GM12878 (cell line): ENCODE data around the gene RFXAP. TPM values are rescaled to one million over a fixed set of nuclear protein-coding genes. Genes with fewer than 3 reads are reported as not detected.

Experiments
- ATAC-seq: fragments of 200-7000 bp; cut with Tn5 transposase; 3 replicates; pipeline ENCODE4 v1.9.1; 2020; ENCODE audit warnings: mild to moderate bottlenecking, moderate library complexity
- BruUV-seq: library from RNA; stranded (reverse); fragments of 400-500 nt; replicated peaks from 2 replicates; lab custom pipeline; 2021; lab: Mats Ljungman, UMichigan
- CTCF ChIA-PET: fragments of 300-600 bp; sonication (Branson Sonifier 250); formaldehyde crosslinking; extraction: SDS; loops from one replicate; lab custom pipeline; 2021; ENCODE audit warnings: inconsistent platforms; lab: Yijun Ruan, JAX
- POLR2A ChIA-PET: fragments of 350-600 bp; formaldehyde crosslinking; extraction: SDS; loops from one replicate; lab custom pipeline; 2021; ENCODE audit warnings: inconsistent platforms; lab: Charles Lee
- RAD21 ChIA-PET: fragments of 300-600 bp; sonication (Branson Sonifier 250); formaldehyde crosslinking; loops from one replicate; lab custom pipeline; 2023; ENCODE audit warnings: antibody characterized with exemption; ENCODE audit not compliant: unreplicated experiment; lab: Charles Lee
- SMC1A ChIA-PET: fragments of 300-600 bp; sonication (Branson Sonifier 250); formaldehyde crosslinking; loops from one replicate; lab custom pipeline; 2023; ENCODE audit not compliant: unreplicated experiment, uncharacterized antibody; lab: Charles Lee
- DNase-seq: peaks from one replicate; pipeline ENCODE4 v3.0.0-alpha.2; 2011; ENCODE audit warnings: low read depth, low spot score
- FAIRE-seq: peaks from 3 replicates; lab custom pipeline; 2011; peaks lifted over from hg19 to GRCh38; lab: Jason Lieb, UNC
- H2AFZ ChIP-seq: 2 replicates; pipeline ENCODE4 v1.6.0; 2011; ENCODE audit warnings: low read depth, low read length, control low read depth; ENCODE audit not compliant: control insufficient read depth
- H3K27ac ChIP-seq: 2 replicates; pipeline ENCODE4 v1.5.1; 2011; ENCODE audit warnings: control low read depth; ENCODE audit not compliant: control insufficient read depth, insufficient read depth
- H3K27me3 ChIP-seq, 2 experiments: replicated peaks in 1 of 2; 2 replicates each; pipeline versions ENCODE4 v1.6.0 to v1.6.1; 2011; ENCODE audit warnings: low read length in 1 of 2; ENCODE audit not compliant: control insufficient read depth in 2 of 2, insufficient read depth in 2 of 2
- H3K36me3 ChIP-seq, 2 experiments: 2 replicates each; pipeline ENCODE4 v1.5.1; 2011; ENCODE audit warnings: low read length in 1 of 2; ENCODE audit not compliant: control insufficient read depth in 2 of 2, insufficient read depth in 2 of 2
- H3K4me1 ChIP-seq: 2 replicates; pipeline ENCODE4 v1.6.1; 2011; ENCODE audit warnings: mild to moderate bottlenecking, low read length, moderate library complexity, mixed read lengths; ENCODE audit not compliant: control insufficient read depth, insufficient read depth
- H3K4me2 ChIP-seq: 2 replicates; pipeline ENCODE4 v1.6.0; 2011; ENCODE audit warnings: control low read depth; ENCODE audit not compliant: control insufficient read depth, insufficient read depth
- H3K4me3 ChIP-seq: fragments of 200-600 bp; sonication (generic); 2 replicates; pipeline ENCODE4 v1.5.1; 2016
- H3K79me2 ChIP-seq: 2 replicates; pipeline ENCODE4 v1.6.0; 2011; ENCODE audit warnings: low read length; ENCODE audit not compliant: control insufficient read depth, insufficient read depth
- H3K9ac ChIP-seq: 2 replicates; pipeline ENCODE4 v1.8.0; 2011; ENCODE audit warnings: low read length, control low read depth, mixed read lengths; ENCODE audit not compliant: control insufficient read depth, insufficient read depth
- H3K9me3 ChIP-seq: replicated peaks from 3 replicates; pipeline ENCODE4 v1.5.1; 2011; ENCODE audit warnings: mild to moderate bottlenecking, low read length; ENCODE audit not compliant: control insufficient read depth, insufficient read depth
- H4K20me1 ChIP-seq: 2 replicates; pipeline ENCODE4 v1.6.0; 2011; ENCODE audit not compliant: control insufficient read depth, insufficient read depth
- BCL11A ChIP-seq: IDR thresholded peaks from 2 replicates; pipeline ENCODE4 v1.6.1; 2011; ENCODE audit warnings: low read depth, low read length
- CHD4 ChIP-seq: fragments of 200-600 bp; sonication (generic); IDR thresholded peaks from 2 replicates; pipeline ENCODE4 v1.6.1; 2016; ENCODE audit warnings: mild to moderate bottlenecking
- FOS ChIP-seq: IDR thresholded peaks from 3 replicates; pipeline ENCODE4 v1.6.1; 2011; ENCODE audit warnings: borderline replicate concordance; ENCODE audit not compliant: insufficient read length; ENCODE audit errors: extremely low read depth
- GABPA ChIP-seq: IDR thresholded peaks from 2 replicates; pipeline ENCODE4 v1.6.1; 2014; ENCODE audit warnings: antibody characterized with exemption, low read depth, mild to moderate bottlenecking, inconsistent platforms
- NFIC ChIP-seq: IDR thresholded peaks from 2 replicates; pipeline ENCODE4 v1.6.1; 2012; ENCODE audit warnings: low read depth, mild to moderate bottlenecking, inconsistent platforms, low read length, moderate library complexity
- RFX5 ChIP-seq: IDR thresholded peaks from 2 replicates; pipeline ENCODE4 v1.6.1; 2011; ENCODE audit warnings: low read depth, low read length, improper control_type of control experiment
- RUNX3 ChIP-seq: IDR thresholded peaks from 2 replicates; pipeline ENCODE4 v1.6.1; 2012; ENCODE audit warnings: low read length, inconsistent platforms
- SPI1 ChIP-seq: IDR thresholded peaks from 2 replicates; pipeline ENCODE4 v1.6.1; 2011; ENCODE audit warnings: low read depth, mild to moderate bottlenecking, low read length, moderate library complexity, borderline replicate concordance; ENCODE audit not compliant: insufficient read depth
- SUPT20H ChIP-seq: IDR thresholded peaks from 2 replicates; pipeline ENCODE4 v1.6.1; 2011; ENCODE audit warnings: low read depth, mild to moderate bottlenecking, low read length, moderate library complexity, borderline replicate concordance; ENCODE audit not compliant: control insufficient read depth
- TARDBP ChIP-seq: IDR thresholded peaks from 2 replicates; pipeline ENCODE4 v1.6.1; 2016; ENCODE audit warnings: borderline replicate concordance
- TCF3 ChIP-seq: IDR thresholded peaks from 2 replicates; pipeline ENCODE4 v1.6.1; 2012; ENCODE audit warnings: low read depth, mild to moderate bottlenecking, low read length, borderline replicate concordance; ENCODE audit not compliant: insufficient read depth
- WGBS: methylation state at CpG from one replicate; pipeline ENCODE4 v1.1.6; 2016; ENCODE audit warnings: low lambda C conversion rate; ENCODE audit not compliant: insufficient replicate concordance, insufficient coverage; ENCODE audit errors: missing lambda C conversion rate; 5-methylcytosine and 5-hydroxymethylcytosine counted together
- in situ Hi-C: fragments of 300-500 bp; cut with MboI; formaldehyde crosslinking; loops from 9 replicates; pipeline ENCODE4 v1.14.3; 2018; ENCODE audit warnings: mixed read lengths
- intact Hi-C: fragments of 100-400 bp; cut with micrococcal nuclease; formaldehyde crosslinking; loops from one replicate; pipeline ENCODE4 v1.14.2; 2022; ENCODE audit not compliant: unreplicated experiment
- polyA plus RNA-seq, 11 experiments: library from polyadenylated mRNA; depleted of rRNA in 4 of 11; unstranded in 6 of 11; stranded (reverse) in 5 of 11; fragments of >200 nt; fragmentation: Nextera tagmentation in 4 of 11; fragmentation: Illumina TruSeq in 1 of 11; extraction: Ambion mirVana in 4 of 11; extraction: Trizol in 1 of 11; gene quantifications; 1 replicate in 1 of 11; 2 replicates in 10 of 11; pipeline versions ENCODE4 v1.2.1 to v1.2.3, GENCODE V29; 2011 to 2016; ENCODE audit warnings: inconsistent platforms in 2 of 11, missing spikeins in 2 of 11, low read depth in 1 of 11
- total RNA-seq, 4 experiments: library from RNA; depleted of rRNA in 3 of 4; stranded (reverse); fragments of >200 nt in 3 of 4; fragmentation: Illumina TruSeq in 1 of 4; extraction: Trizol in 1 of 4; gene quantifications; 2 replicates each; pipeline versions ENCODE4 v1.2.1 to v1.2.3, GENCODE V29; 2013 to 2021
- TF ChIP-seq, protein P1 (sequence below): fragments of 450-650 bp; IDR thresholded peaks from 2 replicates; pipeline ENCODE4 v1.6.1; 2016; ENCODE audit warnings: mild to moderate bottlenecking

The RFXAP gene
- total and polyA plus RNA-seq, 10 of the 15 experiments (the other 5 are each of a cell fraction or from before 2014, with no cell fraction given): 3.4 to 13.3 (median 7.7) TPM

DNA sequence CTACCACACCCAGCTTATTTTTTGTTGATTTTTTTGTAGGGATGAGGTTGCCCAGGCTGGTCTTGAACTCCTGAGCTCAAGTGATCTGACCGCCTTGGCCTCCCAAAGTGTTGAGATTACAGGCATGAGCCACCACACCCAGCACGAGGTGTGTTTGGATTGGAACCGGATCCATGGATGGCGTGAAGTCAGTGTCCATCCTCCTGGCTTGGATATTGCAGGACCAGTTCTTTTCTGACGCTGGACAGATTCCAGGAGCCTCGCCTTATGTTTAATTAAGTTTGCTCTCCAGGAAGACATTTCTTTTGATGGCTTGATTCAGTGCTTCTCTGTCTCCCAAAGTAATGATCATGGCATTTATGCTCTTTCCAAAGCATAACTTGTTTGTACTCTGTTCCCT is 14.4 kb upstream of the RFXAP start:
- WGBS: 68% methylated on average over 6 of the region's 6 CpGs
- SMC1A ChIA-PET: no interaction called here
- intact Hi-C loops: no loop called here
- no peak for DNase-seq
- POLR2A ChIA-PET: no interaction called here
- in situ Hi-C loops: no loop called here
- H3K4me2 ChIP-seq: no peak overlapping the region
- H2AFZ ChIP-seq: no peak overlapping the region
- no peaks in the 10 kb centered on the region for H3K36me3 ChIP-seq
- no peaks in the 10 kb centered on the region for H3K27me3 ChIP-seq
- FAIRE-seq: no peak
- CTCF ChIA-PET: no interaction called here
- no peaks in the 10 kb centered on the region for H3K4me1 ChIP-seq
- BruUV-seq: no TSS peak
- H3K9ac ChIP-seq: no peak overlapping the region
- TF ChIP-seq NFIC: no peak
- no peak for TF ChIP-seq RUNX3
- no peaks in the 10 kb centered on the region for H3K9me3 ChIP-seq
- no peak for ATAC-seq
- no peak overlapping the region for H3K4me3 ChIP-seq
- RAD21 ChIA-PET: no interaction called here
- H3K79me2 ChIP-seq: no peaks in the 10 kb centered on the region
- no peaks in the 10 kb centered on the region for H4K20me1 ChIP-seq
- no peak overlapping the region for H3K27ac ChIP-seq

DNA sequence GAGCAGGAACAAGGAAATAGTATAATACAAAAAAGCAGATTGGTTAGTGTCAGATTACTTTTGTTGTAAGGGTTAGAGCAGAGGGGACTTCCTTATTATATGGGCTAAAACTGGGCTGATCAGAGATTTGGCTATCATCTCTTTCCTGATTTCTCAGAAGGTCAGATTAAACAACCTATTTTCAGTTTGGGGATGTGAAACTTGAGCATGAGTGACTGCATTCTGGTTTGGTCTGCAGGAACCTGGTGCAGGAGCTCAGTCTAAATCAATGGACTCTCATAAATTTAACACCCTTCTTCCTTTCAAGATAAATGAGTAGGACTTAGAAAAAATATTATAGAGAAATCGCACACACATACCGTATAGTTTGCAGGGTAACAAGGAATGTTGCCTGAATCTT is 12.9 kb upstream of the RFXAP start:
- FAIRE-seq (no peak), DNase-seq (no peak), ATAC-seq (peak; percentile 62)
- intact Hi-C loops (no loop called here), in situ Hi-C loops (no loop called here)
- ChIA-PET SMC1A (interaction anchor here (0.7 to 0.8 kb wide), 2 partner anchors 9 to 19 kb away, joined by 3 read pairs; no protein-coding TSS in a partner anchor), POLR2A (interaction anchor here (0.9 kb wide), 1 partner anchor 19 kb away, joined by 4 read pairs; no protein-coding TSS in a partner anchor), RAD21 (interaction anchor here (1.2 kb wide), 1 partner anchor 9 kb away, joined by 3 read pairs; no protein-coding TSS in a partner anchor), CTCF (interaction anchor here (0.5 to 2.1 kb wide), 3 partner anchors 9 to 499 kb away, joined by 3 to 7 read pairs (median 3); no protein-coding TSS in a partner anchor)
- Histone ChIP-seq H3K79me2 (no peaks in the 10 kb centered on the region), H4K20me1 (no peaks in the 10 kb centered on the region), H3K27me3 (no peaks in the 10 kb centered on the region; a peak in 1 of 4 replicates), H3K36me3 (no peaks in the 10 kb centered on the region), H3K4me2 (no peak overlapping the region), H3K4me1 (no peaks in the 10 kb centered on the region), H3K27ac (no peak overlapping the region), H3K9ac (no peak overlapping the region), H3K9me3 (no peaks in the 10 kb centered on the region), H3K4me3 (no peak overlapping the region), H2AFZ (no peak overlapping the region)
- BruUV-seq: no TSS peak
- 0% methylated on average over 2 of the region's 2 CpGs for WGBS
- TF ChIP-seq SPI1 (peak; percentile 84), TARDBP (no peak), CHD4 (no peak), BCL11A (no peak), RFX5 (no peak), GABPA (no peak), FOS (no peak), TCF3 (no peak), SUPT20H (no peak)
- TF ChIP-seq, protein P1, sequence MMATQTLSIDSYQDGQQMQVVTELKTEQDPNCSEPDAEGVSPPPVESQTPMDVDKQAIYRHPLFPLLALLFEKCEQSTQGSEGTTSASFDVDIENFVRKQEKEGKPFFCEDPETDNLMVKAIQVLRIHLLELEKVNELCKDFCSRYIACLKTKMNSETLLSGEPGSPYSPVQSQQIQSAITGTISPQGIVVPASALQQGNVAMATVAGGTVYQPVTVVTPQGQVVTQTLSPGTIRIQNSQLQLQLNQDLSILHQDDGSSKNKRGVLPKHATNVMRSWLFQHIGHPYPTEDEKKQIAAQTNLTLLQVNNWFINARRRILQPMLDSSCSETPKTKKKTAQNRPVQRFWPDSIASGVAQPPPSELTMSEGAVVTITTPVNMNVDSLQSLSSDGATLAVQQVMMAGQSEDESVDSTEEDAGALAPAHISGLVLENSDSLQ: 0 out of 2 replicates have a peak, but pooled peaks have one; percentile 15
